Small intestine (tissue), 7 donors: ENCODE data around the gene IL17C. TPM values are rescaled to one million over a fixed set of nuclear protein-coding genes. Genes with fewer than 3 reads are reported as not detected.
"Not testable (repeated sequence)": the region's sequence is repeated elsewhere in the genome, so short reads cannot be mapped to it uniquely, and the experiment has no call there.

Experiments
- DNase-seq, 2 donors: peaks; one replicate each; pipeline versions ENCODE4 v3.0.0 to v3.0.0-alpha.2; 2013
- FAIRE-seq: peaks from 2 replicates; lab custom pipeline; 2012; peaks lifted over from hg19 to GRCh38; lab: Jason Lieb, UNC
- H3K27ac ChIP-seq, 3 donors: one replicate each; pipeline ENCODE4 v1.5.1; 2013; ENCODE audit warnings: low read length in 2 of 3, mild to moderate bottlenecking in 2 of 3, control low read depth in 1 of 3, inconsistent platforms in 1 of 3, low read depth in 1 of 3, moderate library complexity in 1 of 3
- H3K27me3 ChIP-seq, 3 donors: one replicate each; pipeline ENCODE4 v1.6.1; 2013; ENCODE audit warnings: low read length in 3 of 3, inconsistent platforms in 1 of 3; ENCODE audit not compliant: control insufficient read depth in 3 of 3, insufficient read depth in 3 of 3
- H3K36me3 ChIP-seq, 3 donors: one replicate each; pipeline ENCODE4 v1.6.1; 2013; ENCODE audit warnings: low read length in 3 of 3, inconsistent platforms in 1 of 3, low read depth in 1 of 3, mild to moderate bottlenecking in 1 of 3, moderate library complexity in 1 of 3; ENCODE audit not compliant: control insufficient read depth in 3 of 3, insufficient read depth in 2 of 3
- H3K4me1 ChIP-seq, 3 donors: one replicate each; pipeline ENCODE4 v1.6.1; 2013; ENCODE audit warnings: low read length in 2 of 3, inconsistent platforms in 1 of 3, low read depth in 1 of 3, mild to moderate bottlenecking in 1 of 3, moderate library complexity in 1 of 3; ENCODE audit not compliant: control insufficient read depth in 3 of 3, insufficient read depth in 2 of 3
- H3K4me3 ChIP-seq, 3 donors: one replicate each; pipeline ENCODE4 v1.5.1; 2013; ENCODE audit warnings: low read length in 3 of 3, control low read depth in 1 of 3, inconsistent platforms in 1 of 3, low read depth in 1 of 3, mild to moderate bottlenecking in 1 of 3, moderate library complexity in 1 of 3
- H3K9me3 ChIP-seq, 2 donors: one replicate each; pipeline ENCODE4 v1.6.1; 2013; ENCODE audit warnings: low read depth in 1 of 2, low read length in 1 of 2; ENCODE audit not compliant: control insufficient read depth in 2 of 2, insufficient read depth in 1 of 2
- WGBS, 3 donors: extraction: QIAGEN DNeasy Blood & Tissue Kit; methylation state at CpG; one replicate each; pipeline ENCODE4 v1.1.7; 2013; 5-methylcytosine and 5-hydroxymethylcytosine counted together
- polyA plus RNA-seq, 4 donors: library from polyadenylated mRNA; stranded (reverse) in 3 of 4; unstranded in 1 of 4; fragments of 200-250 nt in 3 of 4; fragments of 120-200 nt in 1 of 4; gene quantifications; one replicate each; pipeline versions ENCODE4 v1.2.1 to v1.2.3, GENCODE V29; 2013
- donor health status: healthy with polysubstance abuse.
- donor health status: control.
- donor health status: control.
- donor health status: Bipolar disorder and iron deficiency.
- donor health status: healthy.

The IL17C gene
- polyA plus RNA-seq, 4 donors: 0.19 TPM; not detected in 3

- H3K27ac ChIP-seq: no peak overlapping the region
- no peak for FAIRE-seq
These were observed 32.9 kb upstream of the IL17C start for GRCh38 chr16:88605186-88606147.

GRCh38 chr16:88606148-88606757 is 32.1 kb upstream of the IL17C start:
- H3K27ac ChIP-seq: no peak overlapping the region
- H3K27me3 ChIP-seq: no peaks in the 10 kb centered on the region
- WGBS, 3 donors: 90 to 92% (median 91%) methylated on average over 17 of the region's 17 CpGs
- DNase-seq: no peak
- FAIRE-seq: no peak
- no peaks in the 10 kb centered on the region for H3K4me1 ChIP-seq
- no peak overlapping the region for H3K4me3 ChIP-seq
- peaks cover 13 to 83% (median 28%) of the 10 kb centered on the region in 3 donors for H3K36me3 ChIP-seq
- H3K9me3 ChIP-seq: no peaks in the 10 kb centered on the region

More at GRCh38 chr16:88605186-88606147, 32.9 kb upstream of the IL17C start:
- Histone ChIP-seq H3K4me1 (no peaks in the 10 kb centered on the region), H3K9me3 (no peaks in the 10 kb centered on the region), H3K27me3 (no peaks in the 10 kb centered on the region), H3K36me3 (peaks cover 13 to 83% (median 28%) of the 10 kb centered on the region in 3 donors), H3K4me3 (no peak overlapping the region)
- no peak for DNase-seq
- WGBS, 3 donors: 81 to 85% (median 83%) methylated on average over 20 of the region's 20 CpGs

- H3K27me3 ChIP-seq: no peaks in the 10 kb centered on the region
- no peaks in the 10 kb centered on the region for H3K4me1 ChIP-seq
- H3K4me3 ChIP-seq: no peak overlapping the region
- H3K9me3 ChIP-seq: no peaks in the 10 kb centered on the region
- no peak for FAIRE-seq
- peaks cover 11 to 85% (median 25%) of the 10 kb centered on the region in 3 donors for H3K36me3 ChIP-seq
- 87 to 90% (median 89%) methylated on average over 6 of the region's 6 CpGs for WGBS, 3 donors
- H3K27ac ChIP-seq: no peak overlapping the region
- no peak for DNase-seq
These were observed 30.3 kb upstream of the IL17C start for GRCh38 chr16:88608076-88608475.

GRCh38 chr16:88609426-88609825 is 28.9 kb upstream of the IL17C start:
- not testable (repeated sequence) for DNase-seq, H3K27me3 ChIP-seq, H3K27ac ChIP-seq, H3K4me3 ChIP-seq, FAIRE-seq, H3K9me3 ChIP-seq, H3K4me1 ChIP-seq
- 90 to 95% (median 94%) methylated on average over 8 of the region's 8 CpGs for WGBS, 3 donors
- peaks cover 11 to 86% (median 27%) of the 10 kb centered on the region in 3 donors for H3K36me3 ChIP-seq

- Histone ChIP-seq H3K9me3 (no peaks in the 10 kb centered on the region), H3K4me3 (no peak overlapping the region), H3K27ac (no peak overlapping the region), H3K36me3 (peaks cover 8 to 83% (median 23%) of the 10 kb centered on the region in 3 donors), H3K27me3 (no peaks in the 10 kb centered on the region), H3K4me1 (no peaks in the 10 kb centered on the region)
- WGBS, 3 donors: 91 to 93% (median 92%) methylated on average over 6 of the region's 6 CpGs
- FAIRE-seq: no peak
- DNase-seq: no peak
These were observed 28.3 kb upstream of the IL17C start for GRCh38 chr16:88610080-88610479.

- DNase-seq: no peak
- no peak for FAIRE-seq
These were observed 27.2 kb upstream of the IL17C start for GRCh38 chr16:88610909-88611812.

GRCh38 chr16:88613293-88613692 is 25.1 kb upstream of the IL17C start:
- Histone ChIP-seq H3K27ac (no peak overlapping the region), H3K27me3 (no peaks in the 10 kb centered on the region), H3K4me1 (peaks cover 0 to 28% (median 8%) of the 10 kb centered on the region in 3 donors), H3K9me3 (no peaks in the 10 kb centered on the region), H3K4me3 (no peak overlapping the region), H3K36me3 (peaks cover 4 to 77% (median 15%) of the 10 kb centered on the region in 3 donors)
- WGBS, 3 donors: 82 to 88% (median 82%) methylated on average over 10 of the region's 10 CpGs
- FAIRE-seq: no peak
- no peak for DNase-seq

More at GRCh38 chr16:88610909-88611812, 27.2 kb upstream of the IL17C start:
- 87 to 96% (median 96%) methylated on average over 39 to 49 of the region's 49 CpGs for WGBS, 3 donors
- Histone ChIP-seq H3K27ac (no peak overlapping the region), H3K27me3 (no peaks in the 10 kb centered on the region), H3K36me3 (peaks cover 8 to 81% (median 17%) of the 10 kb centered on the region in 3 donors), H3K4me1 (peaks cover 0 to 8% (median 0%) of the 10 kb centered on the region in 3 donors), H3K9me3 (no peaks in the 10 kb centered on the region), H3K4me3 (no peak overlapping the region)
